HG02642 (cell line): ENCODE measurements around the gene HSPB2.
"Not testable (repeated sequence)": the region's sequence is repeated elsewhere in the genome, so short reads cannot be mapped to it uniquely, and the experiment has no call there.

Experiments used
- ATAC-seq: cut with Tn5 transposase; IDR thresholded peaks from one replicate; pipeline ENCODE4 v1.9.1; 2021; ENCODE audit warnings: mild to moderate bottlenecking; ENCODE audit not compliant: unreplicated experiment, poor library complexity

The HSPB2 gene

GRCh38 chr11:111912535-111912934 lies at the start of gene HSPB2:
Gene HSPB2 (plus strand): TSS chr11:111912734. CDS start chr11:111912830, 96 bp downstream.
- ATAC-seq = no peak

GRCh38 chr11:111870113-111870512 lies 42.4 kb upstream of the HSPB2 start:
- no peak for ATAC-seq

- ATAC-seq = peak; percentile 5
Measured at GRCh38 chr11:111870522-111870885, 42.0 kb upstream of the HSPB2 start.

- ATAC-seq = peak; percentile 94
Measured at GRCh38 chr11:111870886-111871692, 41.4 kb upstream of the HSPB2 start, which contains the start of gene ALG9. Gene ALG9 (minus strand): TSS chr11:111871581. CDS start chr11:111871482, 99 bp downstream.

- no peak for ATAC-seq
Measured at GRCh38 chr11:111871693-111872161, 40.8 kb upstream of the HSPB2 start.

GRCh38 chr11:111878385-111878848 lies 34.1 kb upstream of the HSPB2 start:
- ATAC-seq = no peak

- ATAC-seq = peak; percentile 94
Measured at GRCh38 chr11:111878849-111879636, 33.5 kb upstream of the HSPB2 start, which contains the start of the genes CFAP68 and FDXACB1. Gene CFAP68 (plus strand): TSS chr11:111879541. CDS start chr11:111879561, 20 bp downstream. Gene FDXACB1 (minus strand): TSS chr11:111879165. CDS start chr11:111879132, 33 bp downstream.

GRCh38 chr11:111879637-111879960 lies 32.9 kb upstream of the HSPB2 start:
- no peak for ATAC-seq

GRCh38 chr11:111882202-111882601 lies 30.3 kb upstream of the HSPB2 start:
- ATAC-seq = no peak

- not testable (repeated sequence) for ATAC-seq
Measured at GRCh38 chr11:111885053-111885452, 27.5 kb upstream of the HSPB2 start.

GRCh38 chr11:111886032-111886431 lies 26.5 kb upstream of the HSPB2 start:
- no peak for ATAC-seq

GRCh38 chr11:111886844-111887243 lies 25.7 kb upstream of the HSPB2 start:
- no peak for ATAC-seq

- no peak for ATAC-seq
Measured at GRCh38 chr11:111905411-111905810, 7.1 kb upstream of the HSPB2 start.

GRCh38 chr11:111906680-111907079 lies 5.9 kb upstream of the HSPB2 start:
- no peak for ATAC-seq

GRCh38 chr11:111908639-111909305 lies 3.8 kb upstream of the HSPB2 start:
- no peak for ATAC-seq

GRCh38 chr11:111909378-111909777 lies 3.2 kb upstream of the HSPB2 start:
- ATAC-seq = no peak

- no peak for ATAC-seq
Measured at GRCh38 chr11:111910676-111911562, 1.6 kb upstream of the HSPB2 start.

GRCh38 chr11:111911563-111912401 lies 752 bp upstream of the HSPB2 start, which contains the start of gene CRYAB:
Gene CRYAB (minus strand): TSS chr11:111911770. CDS start chr11:111911724, 46 bp downstream.
- ATAC-seq = no peak
